Kidney (tissue), 14 donors: ENCODE data around the gene ARHGAP30. TPM values are rescaled to one million over a fixed set of nuclear protein-coding genes. Genes with fewer than 3 reads are reported as not detected.
"Not testable (repeated sequence)": the region's sequence is repeated elsewhere in the genome, so short reads cannot be mapped to it uniquely, and the experiment has no call there.

Experiments
- DNase-seq, 5 donors: peaks; one replicate each; pipeline ENCODE4 v3.0.0-alpha.2; 2013 to 2020
- FAIRE-seq: peaks from 2 replicates; lab custom pipeline; 2012; peaks lifted over from hg19 to GRCh38; lab: Jason Lieb, UNC
- H3K27ac ChIP-seq, 2 donors: one replicate each; pipeline ENCODE4 v1.7.0; 2013; ENCODE audit warnings: low read depth in 2 of 2, low read length in 2 of 2, inconsistent platforms in 1 of 2
- H3K27me3 ChIP-seq: one replicate; pipeline ENCODE4 v1.7.1; 2013; ENCODE audit warnings: low read length, inconsistent platforms; ENCODE audit not compliant: control insufficient read depth, insufficient read depth
- H3K36me3 ChIP-seq, 3 donors: one replicate each; pipeline versions ENCODE4 v1.7.0 to v1.7.1; 2013; ENCODE audit warnings: low read length in 3 of 3, control low read depth in 1 of 3, inconsistent platforms in 1 of 3; ENCODE audit not compliant: insufficient read depth in 3 of 3, control insufficient read depth in 2 of 3
- H3K4me1 ChIP-seq, 3 donors: one replicate each; pipeline versions ENCODE4 v1.7.0 to v1.7.1; 2013; ENCODE audit warnings: low read length in 3 of 3, inconsistent platforms in 1 of 3, low read depth in 1 of 3; ENCODE audit not compliant: control insufficient read depth in 2 of 3, insufficient read depth in 2 of 3
- H3K4me3 ChIP-seq, 3 donors: one replicate each; pipeline versions ENCODE4 v1.7.0 to v1.8.1; 2013; ENCODE audit warnings: low read length in 3 of 3, control low read depth in 1 of 3, inconsistent platforms in 1 of 3
- H3K9ac ChIP-seq, 3 donors: one replicate each; pipeline versions ENCODE4 v1.7.0 to v1.7.1; 2013; ENCODE audit warnings: low read length in 3 of 3, control low read depth in 1 of 3, inconsistent platforms in 1 of 3
- H3K9me3 ChIP-seq, 3 donors: one replicate each; pipeline versions ENCODE4 v1.7.0 to v1.7.1; 2013; ENCODE audit warnings: low read length in 3 of 3, control low read depth in 1 of 3, inconsistent platforms in 1 of 3; ENCODE audit not compliant: control insufficient read depth in 2 of 3, insufficient read depth in 1 of 3
- CTCF ChIP-seq: IDR thresholded peaks from 3 replicates; pipeline ENCODE4 v1.5.1; 2012; ENCODE audit warnings: mild to moderate bottlenecking, moderate library complexity, borderline replicate concordance; ENCODE audit not compliant: insufficient read depth; ENCODE audit errors: extremely low read depth
- intact Hi-C: fragments of 100-400 bp; cut with DNase I; formaldehyde crosslinking; loops from one replicate; pipeline ENCODE4 v1.11.1; 2022
- polyA plus RNA-seq: library from polyadenylated mRNA; stranded (reverse); fragments of 350-450 nt; fragmentation: Illumina TruSeq; extraction: RNeasy Lipid Tissue Mini Kit (QIAGEN cat#74804); gene quantifications from one replicate; pipeline ENCODE4 v1.2.3, GENCODE V29; 2014; ENCODE audit warnings: low read depth, low replicate concordance; ENCODE audit not compliant: insufficient read depth
- total RNA-seq: library from RNA; stranded (reverse); fragmentation: NEBNext Ultra II Directional; extraction: Animal tissue kit (Norgen Biotek cat#: 25700); gene quantifications from one replicate; pipeline ENCODE4 v1.2.1, GENCODE V29; 2021
- donor health status: control.
- donor health status: control.
- donor health status: control.
- donor health status: control.
- donor health status: control.
- donor health status: DM: yes; HTN: yes; CAD: no.
- donor health status: Normal renal cell carcinoma (clear cell type).

The ARHGAP30 gene
- total and polyA plus RNA-seq, 2 donors from 2014 or later = 1.2 to 21.6 TPM

DNA sequence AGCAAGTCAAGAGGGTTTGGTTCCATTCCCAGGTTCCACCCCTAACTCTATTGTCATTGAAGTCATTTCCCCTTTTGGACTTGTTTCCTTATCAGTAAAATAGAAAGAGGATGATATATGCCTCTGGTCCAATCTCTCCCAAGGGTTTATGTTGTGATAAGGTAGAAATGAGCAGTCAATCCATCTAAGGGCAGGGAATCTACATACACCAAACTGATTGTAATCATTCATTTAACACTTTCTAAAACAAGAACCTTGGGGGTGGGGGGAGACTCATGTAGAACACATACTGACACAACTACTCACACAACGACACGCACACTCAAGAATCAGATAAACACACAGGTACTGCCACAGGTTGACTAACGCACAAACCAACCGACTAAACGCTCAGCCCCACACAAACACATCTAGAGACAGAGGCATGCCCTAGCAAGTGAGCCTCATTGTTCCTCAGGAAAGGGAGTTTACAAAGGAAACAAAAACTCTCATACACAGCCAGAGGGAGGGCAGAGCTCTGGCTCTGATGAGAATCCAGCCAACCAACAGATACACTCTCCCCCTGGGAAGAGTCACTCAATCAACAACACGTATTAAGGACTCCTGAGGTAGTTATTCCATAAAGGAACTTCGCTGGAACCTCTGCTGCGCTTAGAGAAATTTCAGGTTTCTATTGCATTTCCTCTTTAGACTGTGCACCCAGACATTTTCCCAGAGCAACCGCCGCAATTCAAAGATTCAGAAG lies 49.8 kb downstream of the ARHGAP30 start:
- Histone ChIP-seq H3K36me3 (no peaks in the 10 kb centered on the region), H3K27ac (peak overlapping the region; percentile 78 to 92), H3K4me1 (peaks cover 0 to 14% (median 11%) of the 10 kb centered on the region in 3 donors), H3K9ac (peak overlapping the region; percentile 50 to 90 (median 65)), H3K27me3 (peaks cover 2% of the 10 kb centered on the region), H3K4me3 (peak overlapping the region; percentile 77 to 96 (median 91)), H3K9me3 (no peaks in the 10 kb centered on the region)
- TF ChIP-seq CTCF = no peak
- FAIRE-seq (no peak), DNase-seq (peak in 2 of 5 donors; percentile 38 to 42)
- intact Hi-C loops = no loop called here

- H3K9me3 ChIP-seq, H3K36me3 ChIP-seq, intact Hi-C loops, FAIRE-seq, H3K9ac ChIP-seq, DNase-seq, H3K27me3 ChIP-seq: not testable (repeated sequence)
- H3K27ac ChIP-seq = peak overlapping the region in 1 of 2 donors; percentile 78
- H3K4me3 ChIP-seq = peak overlapping the region in 2 of 3 donors; percentile 77 to 96
- peaks cover 0 to 17% (median 15%) of the 10 kb centered on the region in 3 donors for H3K4me1 ChIP-seq
Observed at GRCh38 chr1:161019111-161019660, 50.5 kb downstream of the ARHGAP30 start.

GRCh38 chr1:161018631-161018930 lies 51.1 kb downstream of the ARHGAP30 start:
- H3K9ac ChIP-seq = no peak overlapping the region
- intact Hi-C loops = no loop called here
- no peak for TF ChIP-seq CTCF
- peaks cover 0 to 23% (median 16%) of the 10 kb centered on the region in 3 donors for H3K4me1 ChIP-seq
- peaks cover 2% of the 10 kb centered on the region for H3K27me3 ChIP-seq
- peak overlapping the region in 2 of 3 donors; percentile 9 to 11 for H3K4me3 ChIP-seq
- no peak for FAIRE-seq
- no peaks in the 10 kb centered on the region for H3K9me3 ChIP-seq
- DNase-seq = no peak
- peak overlapping the region in 1 of 2 donors; percentile 51 for H3K27ac ChIP-seq
- no peaks in the 10 kb centered on the region for H3K36me3 ChIP-seq
